Kidney tubule cell (primary cell): ENCODE data around the gene SIGLEC15.
"Not testable (repeated sequence)": the region's sequence is repeated elsewhere in the genome, so short reads cannot be mapped to it uniquely, and the experiment has no call there.

Experiments used
- DNase-seq: peaks from one replicate; pipeline ENCODE4 v3.0.0-alpha.2; 2018; ENCODE audit warnings: low spot score

Gene SIGLEC15

DNA sequence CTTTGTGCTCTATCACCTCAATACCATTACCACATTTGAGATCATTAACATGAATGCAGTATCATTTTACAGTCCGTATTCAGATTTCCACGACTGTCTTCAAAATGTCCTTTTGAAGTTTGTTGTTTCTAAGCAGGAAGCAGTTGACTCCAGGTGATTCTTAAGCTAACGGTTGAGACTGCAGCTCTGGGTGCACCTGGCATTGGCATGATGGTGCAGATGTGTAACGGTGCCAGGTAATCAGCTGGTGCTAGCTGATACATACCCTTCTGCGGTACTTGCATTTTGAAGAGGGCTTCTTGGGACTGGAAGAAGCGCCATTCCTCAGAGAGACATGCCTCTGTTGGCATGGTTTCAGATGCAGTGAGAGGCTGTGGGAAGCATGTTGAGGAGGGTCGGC is 19.5 kb downstream of the SIGLEC15 start:
- DNase-seq: no peak

DNA sequence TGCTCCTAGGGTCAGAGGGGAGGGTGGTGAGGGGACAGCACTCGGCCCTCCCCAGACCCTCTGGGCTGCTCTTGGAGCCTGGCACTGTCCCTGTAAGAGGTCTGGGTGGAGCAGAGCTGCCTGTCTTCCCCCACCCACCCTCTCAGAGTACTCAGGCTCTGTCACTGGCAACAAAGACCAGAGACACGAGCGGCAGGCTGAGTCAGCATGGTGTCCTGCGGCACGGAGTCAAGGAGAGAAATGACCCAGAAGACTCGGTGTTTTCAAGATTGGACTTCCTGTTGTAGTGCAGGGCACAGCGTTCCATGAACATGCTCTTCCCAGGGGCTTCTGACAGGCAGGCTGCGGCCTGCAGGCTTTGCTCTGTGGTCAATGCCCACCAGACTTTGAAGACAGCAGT is 19.9 kb downstream of the SIGLEC15 start:
- no peak for DNase-seq

DNA sequence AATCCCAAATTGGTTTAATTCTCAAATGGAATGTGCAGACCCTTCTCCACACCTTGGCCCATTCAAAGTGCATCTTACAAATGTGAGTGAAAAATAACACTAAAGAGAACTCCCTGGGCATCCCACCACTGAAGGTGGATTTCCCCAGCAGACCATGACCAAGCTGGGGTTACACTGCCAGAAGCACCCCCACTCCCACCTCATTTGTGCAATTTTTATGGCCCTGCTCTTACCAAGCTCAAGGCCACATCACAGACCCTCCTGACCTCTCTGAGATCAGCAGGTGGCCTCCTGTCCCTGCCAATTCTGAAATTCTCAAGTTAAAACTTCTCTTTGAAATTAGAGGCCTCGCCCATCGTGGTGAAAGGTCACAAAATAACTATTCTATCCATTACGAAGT is 21.6 kb downstream of the SIGLEC15 start:
- DNase-seq: no peak

DNA sequence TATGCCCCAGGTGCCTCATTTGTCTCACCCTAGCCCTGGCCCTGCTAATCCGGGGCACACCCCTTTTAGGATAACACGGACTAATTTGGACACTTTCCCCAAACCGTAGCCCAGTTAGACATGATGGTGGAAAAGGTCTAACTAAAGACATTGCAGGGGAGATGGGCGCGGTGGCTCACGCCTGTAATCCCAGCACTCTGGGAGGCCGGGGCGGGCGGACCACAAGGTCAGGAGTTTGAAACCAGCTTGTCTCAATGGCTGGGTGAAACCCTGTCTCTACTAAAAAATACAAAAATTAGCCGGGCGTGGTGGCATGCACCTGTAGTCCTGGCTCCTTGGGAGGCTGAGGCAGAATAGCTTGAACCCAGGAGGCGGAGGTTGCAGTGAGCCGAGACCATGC is 23.2 kb downstream of the SIGLEC15 start:
- not testable (repeated sequence) for DNase-seq

DNA sequence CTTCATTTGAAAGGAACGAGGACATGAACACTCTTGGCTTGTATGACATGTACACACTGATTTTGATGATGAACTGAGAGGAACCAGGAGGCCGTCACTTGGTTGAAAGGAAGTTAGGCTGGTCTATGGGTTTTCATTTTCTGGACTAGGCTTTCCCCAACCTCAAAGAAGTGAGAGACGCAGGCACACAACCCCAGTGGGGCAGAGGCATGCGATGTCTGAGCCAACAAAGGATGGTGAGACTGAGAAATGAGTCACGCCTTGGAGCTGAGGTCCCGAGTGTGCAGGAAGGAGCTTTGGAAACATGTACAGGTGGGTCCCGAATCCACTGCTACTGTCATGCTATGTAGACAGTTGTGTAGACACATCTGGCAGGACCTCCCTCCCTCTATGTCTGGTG is 24.1 kb downstream of the SIGLEC15 start:
- no peak for DNase-seq

DNA sequence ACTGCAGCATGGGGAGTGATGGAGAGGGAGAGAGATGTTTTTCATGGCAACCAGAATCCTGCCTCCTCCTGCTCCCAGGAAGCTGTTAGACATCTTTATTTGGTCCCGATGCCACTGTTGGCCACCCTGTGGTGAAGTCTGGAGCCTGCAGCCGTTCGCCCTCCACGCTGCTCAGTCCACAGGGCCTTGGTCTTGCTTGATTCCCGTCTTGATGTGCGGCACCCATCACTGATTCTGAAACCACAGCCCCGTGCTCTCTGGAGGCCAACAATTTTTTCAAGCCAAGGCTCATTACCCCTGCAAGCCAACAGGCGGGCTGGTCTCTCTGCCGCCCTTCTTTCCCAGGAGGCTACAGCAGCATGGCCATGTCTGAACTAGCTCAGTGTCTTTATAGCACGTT is 24.5 kb downstream of the SIGLEC15 start:
- peak; percentile 29 for DNase-seq

DNA sequence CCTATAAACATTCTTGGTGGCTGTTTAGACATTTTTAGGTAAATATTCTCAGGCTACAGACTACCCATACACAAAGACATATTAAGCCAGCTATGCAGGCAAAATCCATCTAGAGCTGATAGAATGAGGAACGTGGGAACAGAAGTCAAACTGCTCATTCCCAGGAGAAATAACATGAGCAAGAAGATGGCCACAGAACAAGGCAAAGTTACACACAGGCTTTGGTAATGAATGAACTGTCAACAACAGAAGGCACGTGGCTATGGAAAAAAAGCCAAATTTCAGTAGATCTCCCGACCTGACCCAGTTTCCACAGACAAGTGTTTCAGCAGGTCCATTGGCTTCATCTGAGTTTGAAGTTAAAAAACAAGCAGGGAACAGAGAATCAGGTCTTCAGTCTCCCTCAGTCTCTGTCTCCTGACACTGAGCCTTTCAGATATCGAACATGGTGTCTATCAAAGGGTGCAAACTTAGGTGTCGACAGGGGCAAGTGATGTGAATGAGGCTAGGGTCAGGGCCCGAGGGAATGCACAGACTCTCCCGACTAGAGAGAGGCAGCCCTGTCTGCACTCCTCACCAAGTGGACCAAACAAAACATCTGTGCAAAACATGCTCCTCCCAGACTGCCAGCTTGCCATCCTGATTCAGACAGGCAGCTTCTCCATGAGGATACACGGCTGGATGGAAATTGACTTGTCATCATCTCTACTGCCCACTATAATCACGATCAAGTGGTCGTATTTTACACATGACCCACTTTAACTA is 25.9 kb downstream of the SIGLEC15 start:
- no peak for DNase-seq

DNA sequence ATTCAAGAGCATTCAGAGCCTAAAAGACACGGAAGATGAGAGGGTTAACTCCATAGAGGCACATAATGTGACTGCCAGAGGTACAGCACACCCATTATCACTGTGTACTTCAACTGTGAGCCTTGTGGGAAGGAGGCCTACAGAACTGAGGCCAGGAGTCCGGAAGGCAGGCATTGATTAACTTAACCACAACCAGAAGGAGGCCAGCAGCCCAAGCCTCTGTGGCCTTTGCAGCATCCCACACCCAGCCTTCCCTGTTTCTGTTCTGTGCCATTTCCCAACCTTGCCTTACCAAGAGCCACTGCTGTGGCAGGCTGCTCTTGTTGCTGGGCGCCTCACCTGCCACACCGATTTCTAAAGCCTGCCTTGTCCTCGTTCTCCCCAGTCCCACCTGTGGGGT is 27.2 kb downstream of the SIGLEC15 start:
- DNase-seq: no peak

DNA sequence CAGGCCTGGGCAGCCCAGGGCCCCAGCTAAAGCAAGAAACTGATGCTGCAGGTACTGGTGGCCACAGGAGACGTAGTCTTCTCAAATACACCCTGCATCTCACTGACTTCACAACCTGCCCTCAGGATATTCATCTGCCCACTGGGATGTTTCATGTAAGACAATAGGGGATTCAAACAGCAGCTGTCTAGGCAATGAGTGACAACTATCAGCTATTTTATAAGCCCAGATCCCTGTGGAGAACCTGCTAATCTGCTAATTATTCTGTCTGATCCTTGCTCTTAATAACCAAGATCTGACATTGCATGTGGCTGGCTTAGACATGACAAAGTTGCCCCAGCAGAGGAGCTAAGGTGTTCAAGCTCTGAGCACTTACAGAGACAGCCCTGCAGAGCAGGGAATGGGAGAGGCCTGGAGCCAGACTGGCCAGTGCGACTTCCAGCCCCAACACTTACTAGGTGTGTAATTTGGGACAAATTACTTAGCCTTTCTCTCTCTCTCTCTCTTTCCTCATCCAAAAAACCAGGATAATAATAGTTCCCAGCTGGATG is 28.6 kb downstream of the SIGLEC15 start:
- no peak for DNase-seq

DNA sequence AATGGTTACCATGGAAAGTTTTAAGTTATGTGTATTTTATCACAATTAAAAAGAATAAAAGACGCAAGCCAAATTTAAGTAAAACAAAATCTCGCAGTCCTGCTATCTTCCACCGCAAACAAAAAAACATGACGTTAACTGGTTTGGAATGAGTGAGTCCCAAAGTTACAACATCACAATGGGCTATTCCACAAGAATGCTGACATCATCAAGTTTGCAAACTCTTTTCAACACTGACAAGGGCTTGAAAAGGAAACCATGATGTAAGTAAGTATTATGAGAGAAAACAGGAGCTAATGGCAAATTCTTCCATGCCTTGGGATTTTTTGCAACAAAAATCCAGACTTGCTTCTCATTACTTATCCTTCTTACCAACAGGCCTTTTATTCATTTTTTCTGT is 31.1 kb downstream of the SIGLEC15 start:
- no peak for DNase-seq

DNA sequence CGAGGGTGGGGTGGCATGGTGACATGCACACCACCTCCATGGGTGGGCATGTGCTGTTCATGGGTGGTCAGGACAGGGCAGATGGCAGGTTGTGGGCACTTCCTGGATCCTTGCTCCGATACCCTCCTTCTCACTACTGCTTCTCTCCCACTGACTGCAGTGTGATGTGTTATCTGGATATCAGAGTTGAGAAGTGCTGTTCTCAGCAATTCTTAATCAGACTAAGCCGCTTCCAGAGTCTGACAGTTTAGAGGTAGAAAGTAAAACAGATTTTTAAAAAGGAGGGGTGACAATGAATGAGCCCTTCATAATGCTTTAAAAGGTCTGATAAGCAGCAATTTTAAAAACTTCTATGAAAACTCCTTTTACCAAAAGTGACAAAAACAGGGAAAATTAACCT is 33.9 kb downstream of the SIGLEC15 start:
- no peak for DNase-seq

DNA sequence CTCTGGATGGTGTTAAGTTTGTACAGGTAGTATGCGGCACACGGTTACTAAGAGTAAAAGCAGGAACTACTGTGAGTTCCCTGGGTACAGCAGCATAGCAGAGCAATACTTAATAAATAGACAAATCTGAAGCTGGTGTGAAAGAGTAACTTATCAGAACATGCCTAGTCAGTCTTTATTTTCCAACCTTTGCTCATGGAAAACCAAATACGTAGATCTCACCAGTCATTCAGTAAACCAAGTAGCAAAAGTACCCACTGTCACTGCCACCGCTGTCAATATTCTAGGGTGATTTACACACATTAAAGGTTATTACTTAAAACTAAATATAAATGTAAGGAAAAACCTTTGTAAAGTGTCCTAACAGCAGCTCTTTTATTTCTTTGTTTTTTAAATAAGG is 35.0 kb downstream of the SIGLEC15 start:
- DNase-seq: no peak

DNA sequence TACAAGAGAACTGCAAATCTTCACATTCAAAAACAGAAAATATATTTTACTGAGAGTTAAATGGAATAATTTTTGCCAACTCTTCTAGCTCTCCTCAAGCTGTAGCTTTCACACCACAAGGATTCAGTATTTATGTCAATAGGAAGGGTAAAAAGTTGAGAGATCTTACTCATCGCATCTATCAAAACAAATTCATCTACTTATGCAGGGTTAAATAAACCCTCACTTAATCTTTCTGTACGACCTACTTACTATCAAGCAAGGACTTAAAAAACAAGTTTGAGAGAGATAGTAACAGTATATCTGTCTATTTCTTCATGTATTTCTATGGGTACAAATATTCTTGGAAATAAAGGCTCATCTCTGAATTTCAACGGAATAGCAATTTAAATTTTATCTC is 35.5 kb downstream of the SIGLEC15 start:
- no peak for DNase-seq

DNA sequence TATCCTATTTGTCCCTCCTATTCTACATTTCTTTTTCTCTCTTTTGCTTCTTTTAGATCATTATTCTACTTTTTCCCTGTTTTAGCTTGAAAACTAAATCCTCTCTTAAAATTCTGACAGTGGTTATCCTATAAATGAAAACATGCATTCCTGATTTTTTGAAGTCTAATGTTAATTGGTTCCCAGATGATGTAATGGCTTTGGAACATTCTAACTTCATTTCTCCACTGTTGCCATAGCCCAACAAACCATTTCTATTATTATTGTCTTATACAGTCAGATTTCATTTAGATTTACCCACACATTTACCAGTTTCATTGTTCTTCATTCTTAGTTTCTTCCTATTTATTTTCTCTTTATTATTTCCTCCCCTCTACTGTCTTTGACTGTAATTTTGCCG is 36.5 kb downstream of the SIGLEC15 start:
- DNase-seq: no peak

DNA sequence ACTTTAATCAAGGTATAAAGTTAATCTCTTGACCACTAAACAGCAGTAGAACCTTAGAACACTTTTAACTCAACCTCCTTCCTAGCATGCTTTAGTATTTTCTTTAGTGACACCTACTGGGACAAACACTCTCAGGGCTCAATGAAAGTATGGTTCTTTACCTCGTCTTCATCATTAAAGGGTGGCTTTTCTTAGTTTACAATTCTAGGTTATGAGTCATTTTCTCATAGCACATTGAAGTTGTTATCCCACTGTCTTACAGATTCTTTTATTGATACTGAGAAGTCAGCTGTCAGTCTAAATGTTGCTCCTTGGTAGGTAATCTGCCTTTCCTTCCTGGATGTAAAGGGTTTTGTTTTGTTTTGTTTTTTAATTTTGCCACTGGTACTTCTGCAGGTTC is 38.0 kb downstream of the SIGLEC15 start:
- DNase-seq: no peak

DNA sequence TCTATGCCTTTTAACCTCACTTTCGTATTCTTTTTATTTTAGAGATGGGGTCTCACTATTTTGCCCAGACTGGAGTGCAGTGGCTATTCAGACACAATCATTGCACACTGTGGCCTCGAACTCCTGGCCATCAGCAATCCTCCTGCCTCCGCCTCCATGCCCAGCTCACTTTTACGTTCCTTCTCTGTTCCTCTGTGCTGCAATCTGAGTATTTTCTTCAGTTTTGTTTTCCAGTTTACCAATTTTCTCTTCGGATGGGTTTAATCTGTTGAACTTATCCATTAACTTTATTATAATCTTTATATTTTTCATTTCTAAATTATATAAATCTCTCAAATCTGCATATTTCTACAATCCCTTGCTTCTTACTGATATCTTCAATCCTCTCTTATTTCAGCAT is 38.6 kb downstream of the SIGLEC15 start:
- no peak for DNase-seq

DNA sequence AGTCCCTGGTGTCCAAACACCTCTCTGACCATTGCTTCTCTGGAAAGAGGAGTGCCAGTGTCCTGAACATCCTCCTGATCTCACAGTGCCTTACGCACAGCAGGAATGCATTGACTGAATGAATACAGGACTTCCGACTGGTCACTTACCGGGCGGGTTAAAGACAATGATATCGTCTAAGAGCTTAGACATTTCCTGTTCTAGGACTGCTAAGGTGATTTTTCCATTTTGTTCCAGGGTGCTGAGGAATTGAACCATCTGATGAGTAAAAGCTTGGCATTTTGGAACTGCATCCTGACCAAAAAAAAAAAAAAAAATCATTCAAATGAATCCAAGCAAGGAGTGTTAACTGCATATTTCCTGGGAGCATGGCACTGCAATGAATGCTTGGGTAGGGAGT is 40.0 kb downstream of the SIGLEC15 start:
- peak; percentile 56 for DNase-seq

DNA sequence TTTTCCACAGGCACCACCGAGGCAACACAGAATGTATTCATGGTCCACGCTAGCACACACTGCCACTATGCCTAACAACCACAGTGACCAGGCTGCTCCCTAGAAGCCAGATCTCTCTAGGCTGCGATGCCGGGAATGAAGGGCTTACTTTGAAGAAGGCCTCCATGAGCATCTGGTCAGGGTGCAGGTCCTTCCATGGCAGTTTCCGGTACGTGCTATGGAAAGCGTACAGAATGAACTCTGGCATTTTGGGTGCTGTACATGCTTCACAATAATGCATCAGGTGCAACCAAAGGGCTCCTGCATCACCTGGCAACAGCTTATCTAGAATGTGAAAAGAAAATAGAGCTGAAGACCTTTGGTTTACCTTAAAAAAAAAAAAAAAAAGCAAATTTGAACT is 44.9 kb downstream of the SIGLEC15 start:
- no peak for DNase-seq

DNA sequence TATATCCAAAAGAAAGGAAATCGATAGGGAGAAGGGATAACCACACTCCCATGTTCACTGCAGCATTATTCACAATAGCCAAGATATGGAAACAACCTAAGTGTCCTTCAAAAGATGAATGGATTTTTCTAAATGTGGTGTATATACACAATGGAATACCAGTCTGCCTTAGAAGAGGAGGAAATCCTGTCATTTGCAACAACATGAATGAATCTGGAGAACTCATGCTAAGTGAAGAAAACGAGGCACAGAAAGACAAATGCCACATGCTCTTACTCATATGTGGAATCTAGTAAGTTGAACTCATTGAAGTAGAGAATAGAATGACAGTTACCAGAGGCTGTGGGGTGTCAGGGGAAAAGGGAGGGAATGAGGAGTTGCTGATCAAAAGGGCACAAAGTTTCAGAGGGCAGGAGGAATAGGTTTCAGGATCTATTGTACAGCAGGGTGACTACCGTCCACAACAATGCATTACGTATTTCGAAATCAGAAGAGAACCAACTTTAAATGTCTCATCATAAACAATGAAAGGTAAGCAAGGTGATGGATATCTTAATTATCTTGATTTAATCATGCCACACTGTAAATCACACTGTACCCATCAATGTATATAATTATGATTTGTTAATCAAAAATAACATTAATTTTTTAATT is 46.1 kb downstream of the SIGLEC15 start:
- DNase-seq: peak; percentile 2

DNA sequence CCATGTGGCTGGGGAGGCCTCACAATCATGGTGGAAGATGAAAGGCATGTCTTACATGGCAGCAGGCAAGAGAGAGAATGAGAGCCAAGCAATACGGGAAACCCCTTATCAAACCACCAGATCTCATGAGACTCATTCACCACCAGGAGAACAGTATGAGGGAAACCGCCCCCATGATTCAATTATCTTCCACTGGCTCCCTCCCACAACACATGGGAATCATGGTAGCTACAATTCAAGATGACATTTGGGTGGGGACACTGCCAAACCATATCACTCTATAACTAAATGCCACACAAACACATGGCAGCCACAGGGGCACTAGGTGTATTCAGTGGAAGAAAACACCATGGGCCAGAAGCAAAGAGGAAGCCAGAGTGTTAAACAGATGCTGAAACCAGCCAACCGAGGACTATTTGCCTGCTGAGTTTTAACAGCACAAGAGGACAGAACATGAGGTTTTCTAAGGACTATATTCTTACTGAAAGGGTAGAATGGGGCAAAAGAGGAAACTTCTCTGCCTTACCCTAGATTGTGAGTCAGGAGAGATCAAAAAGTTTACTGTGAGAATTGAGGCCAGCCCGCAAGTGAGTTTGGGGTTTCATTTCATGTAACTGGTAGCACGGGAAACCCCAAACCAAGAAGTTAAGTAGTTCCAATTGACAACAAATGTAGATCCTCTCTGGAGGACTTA is 49.2 kb downstream of the SIGLEC15 start:
- DNase-seq: no peak

DNA sequence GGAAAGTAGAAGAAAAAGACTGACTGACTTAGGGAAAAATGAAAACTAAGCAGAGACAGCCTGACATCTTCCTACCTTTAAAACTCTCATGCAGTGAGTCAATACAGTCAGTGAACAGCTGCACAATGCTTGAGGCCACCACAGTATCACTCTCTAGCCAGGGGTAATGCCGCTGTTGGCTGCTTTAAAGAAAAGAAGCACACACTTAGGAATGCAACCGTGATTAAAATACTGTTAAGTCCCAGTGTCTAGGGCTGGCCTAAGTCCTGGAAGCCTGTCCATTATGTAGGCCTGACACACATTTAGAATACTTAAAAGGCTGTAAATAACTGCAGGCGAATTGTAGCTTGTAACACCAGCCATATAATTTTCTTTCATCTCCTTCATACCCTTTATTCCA is 50.7 kb downstream of the SIGLEC15 start:
- no peak for DNase-seq

DNA sequence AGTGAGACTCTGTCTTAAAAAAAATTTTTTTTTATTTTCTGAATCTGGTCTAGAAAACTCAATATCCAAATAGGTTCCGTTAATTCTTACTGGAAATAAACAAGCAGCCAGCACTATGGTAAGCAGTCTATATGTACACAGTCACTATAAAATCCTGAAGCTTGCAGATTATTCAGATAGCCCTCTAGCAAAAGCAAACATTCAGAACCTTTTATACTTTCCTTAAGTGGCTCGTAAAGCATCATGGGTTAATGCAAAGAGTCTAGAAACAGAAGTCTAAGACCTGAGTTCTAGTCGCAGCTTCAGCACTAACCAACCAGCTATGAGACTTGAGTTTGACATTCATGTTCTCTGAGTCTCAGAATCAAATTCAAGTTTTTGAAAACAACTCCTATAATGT is 51.9 kb downstream of the SIGLEC15 start:
- DNase-seq: no peak
